ENCODE measurements around the gene GIMAP5. TPM values are rescaled to one million over a fixed set of nuclear protein-coding genes. Genes with fewer than 3 reads are reported as not detected.

Gene GIMAP5
- total RNA-seq, 4 donors from 2014 or later: 2.6 to 15.7 (median 11.2) TPM

DNA sequence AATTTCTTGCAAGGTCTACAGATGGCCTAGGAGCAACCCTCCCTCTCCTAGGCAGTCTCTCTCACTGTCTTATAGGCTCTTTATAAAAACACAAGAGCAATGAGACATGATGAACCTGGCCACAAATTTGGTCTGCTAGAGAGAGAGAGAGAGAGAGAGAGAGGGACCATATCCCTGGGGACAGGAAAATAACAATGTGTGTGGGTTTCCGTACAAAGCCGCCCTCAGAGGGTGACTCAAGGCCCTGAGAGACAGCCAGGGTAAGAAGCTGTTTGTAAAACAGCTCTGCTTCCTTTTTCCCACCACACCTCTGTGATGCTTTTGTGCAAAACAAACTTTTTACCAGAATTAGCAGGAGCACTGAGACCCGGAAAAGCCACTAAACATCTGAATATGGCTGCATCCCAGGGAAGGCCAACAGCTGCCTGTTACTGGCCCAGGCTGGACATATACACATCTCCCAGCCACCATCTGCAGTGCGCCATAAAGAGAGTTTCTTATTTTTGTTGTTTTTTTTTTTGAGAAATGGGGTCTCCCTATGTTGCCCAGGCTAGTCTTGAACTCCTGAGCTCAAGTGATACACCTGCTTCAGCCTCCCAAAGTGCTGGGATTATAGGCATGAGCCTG, 18.4 kb downstream of the GIMAP5 start:
- TF ChIP-seq POLR2AphosphoS5 (IDR thresholded peaks at IDR 0.05) (no peak), POLR2A (IDR thresholded peaks at IDR 0.05) (no peak)
- TF ChIP-seq, protein P1, sequence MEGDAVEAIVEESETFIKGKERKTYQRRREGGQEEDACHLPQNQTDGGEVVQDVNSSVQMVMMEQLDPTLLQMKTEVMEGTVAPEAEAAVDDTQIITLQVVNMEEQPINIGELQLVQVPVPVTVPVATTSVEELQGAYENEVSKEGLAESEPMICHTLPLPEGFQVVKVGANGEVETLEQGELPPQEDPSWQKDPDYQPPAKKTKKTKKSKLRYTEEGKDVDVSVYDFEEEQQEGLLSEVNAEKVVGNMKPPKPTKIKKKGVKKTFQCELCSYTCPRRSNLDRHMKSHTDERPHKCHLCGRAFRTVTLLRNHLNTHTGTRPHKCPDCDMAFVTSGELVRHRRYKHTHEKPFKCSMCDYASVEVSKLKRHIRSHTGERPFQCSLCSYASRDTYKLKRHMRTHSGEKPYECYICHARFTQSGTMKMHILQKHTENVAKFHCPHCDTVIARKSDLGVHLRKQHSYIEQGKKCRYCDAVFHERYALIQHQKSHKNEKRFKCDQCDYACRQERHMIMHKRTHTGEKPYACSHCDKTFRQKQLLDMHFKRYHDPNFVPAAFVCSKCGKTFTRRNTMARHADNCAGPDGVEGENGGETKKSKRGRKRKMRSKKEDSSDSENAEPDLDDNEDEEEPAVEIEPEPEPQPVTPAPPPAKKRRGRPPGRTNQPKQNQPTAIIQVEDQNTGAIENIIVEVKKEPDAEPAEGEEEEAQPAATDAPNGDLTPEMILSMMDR (IDR thresholded peaks at IDR 0.05): no peak
- Histone ChIP-seq H3K27me3 (no peaks in the 10 kb centered on the region), H3K4me1 (peaks cover 0 to 4% (median 0%) of the 10 kb centered on the region in 4 donors), H3K9me3 (no peaks in the 10 kb centered on the region), H3K27ac (peak overlapping the region; percentile 29 to 65 (median 46)), H3K4me3 (no peak overlapping the region), H3K36me3 (no peaks in the 10 kb centered on the region)
- 57 to 65% methylated on average over 4 of the region's 4 CpGs for WGBS, 2 donors (ENCODE audit: low coverage in 1 of 2)
- intact Hi-C loops (cut with DNase I; ENCODE audit: low total_unique reads): no loop called here
- in situ Hi-C loops (cut with MboI; ENCODE audit: low pct_ligation_motif_present in 1 of 4, low pct_unique_long_range_greater_than_20kb in 1 of 4, low sequenced_read_pairs in 3 of 4): loop anchor here in 2 of 4 donors (5.0 to 10.0 kb wide), 2 partner anchors 308 to 311 kb away; no protein-coding TSS in a partner anchor
- no peak for DNase-seq

DNA sequence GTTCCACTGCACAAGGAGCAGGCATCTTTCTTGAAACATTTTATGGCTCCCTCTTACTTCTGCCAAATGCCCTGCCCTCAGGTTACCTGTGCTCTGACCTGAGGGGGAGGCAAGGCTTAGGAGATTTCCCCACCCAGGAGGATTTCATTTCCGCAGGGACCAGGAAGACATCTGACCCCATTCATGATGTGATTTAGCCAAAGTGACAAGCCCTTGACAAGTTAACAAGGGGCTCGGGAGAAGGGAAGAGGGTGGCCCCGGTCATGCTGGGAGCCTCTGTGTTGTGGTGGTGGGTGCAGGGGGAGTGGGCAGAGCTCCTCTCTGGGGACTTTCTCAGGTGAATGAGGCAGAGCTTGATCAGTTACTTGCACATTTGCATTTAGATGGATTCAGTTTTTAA, 18.9 kb downstream of the GIMAP5 start:
- Histone ChIP-seq H3K9me3 (no peaks in the 10 kb centered on the region), H3K36me3 (no peaks in the 10 kb centered on the region), H3K27me3 (no peaks in the 10 kb centered on the region), H3K4me1 (peaks cover 0 to 4% (median 0%) of the 10 kb centered on the region in 4 donors), H3K27ac (peak overlapping the region; percentile 29 to 65 (median 46)), H3K4me3 (no peak overlapping the region)
- DNase-seq: no peak
- WGBS, 2 donors (ENCODE audit: low coverage in 1 of 2): 66% methylated on average over 3 of the region's 3 CpGs; no CpG with 5 or more reads in 1 of the 2 donors
- no peak for TF ChIP-seq POLR2AphosphoS5 (IDR thresholded peaks at IDR 0.05)
- TF ChIP-seq, protein P1 (IDR thresholded peaks at IDR 0.05): no peak
- TF ChIP-seq EP300 (IDR thresholded peaks at IDR 0.05; ENCODE audit: low read depth): no peak
- TF ChIP-seq POLR2A (IDR thresholded peaks at IDR 0.05): no peak
- in situ Hi-C loops (cut with MboI; ENCODE audit: low pct_ligation_motif_present in 1 of 4, low pct_unique_long_range_greater_than_20kb in 1 of 4, low sequenced_read_pairs in 3 of 4): loop anchor here in 2 of 4 donors (5.0 to 10.0 kb wide), 2 partner anchors 309 to 311 kb away; no protein-coding TSS in a partner anchor
- intact Hi-C loops (cut with DNase I; ENCODE audit: low total_unique reads): no loop called here

DNA sequence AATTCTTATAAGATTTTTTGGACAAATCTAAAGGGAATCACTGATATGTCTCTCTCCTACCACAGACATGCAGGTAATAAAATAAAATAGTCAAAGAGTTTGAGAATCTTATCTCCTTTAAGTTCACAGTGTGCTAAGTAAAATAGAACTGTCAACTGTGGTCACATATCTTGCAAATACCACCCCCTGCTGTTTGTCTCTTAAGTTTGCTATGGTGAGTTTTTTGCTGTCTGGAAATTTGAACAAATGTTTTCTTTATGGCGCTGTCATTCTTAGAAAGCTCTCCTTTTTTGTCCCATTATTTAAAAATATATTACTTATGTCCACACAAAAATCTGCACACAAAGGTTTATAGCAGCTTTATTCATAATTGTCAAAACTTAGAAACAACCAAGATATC, 19.6 kb downstream of the GIMAP5 start:
- Histone ChIP-seq H3K27me3 (no peaks in the 10 kb centered on the region), H3K36me3 (no peaks in the 10 kb centered on the region), H3K4me1 (peaks cover 0 to 4% (median 0%) of the 10 kb centered on the region in 4 donors), H3K27ac (peak overlapping the region in 2 of 4 donors; percentile 29 to 65), H3K4me3 (no peak overlapping the region), H3K9me3 (no peaks in the 10 kb centered on the region)
- in situ Hi-C loops (cut with MboI; ENCODE audit: low pct_ligation_motif_present in 1 of 4, low pct_unique_long_range_greater_than_20kb in 1 of 4, low sequenced_read_pairs in 3 of 4) (loop anchor here in 2 of 4 donors (5.0 to 10.0 kb wide), 2 partner anchors 310 to 312 kb away; no protein-coding TSS in a partner anchor), intact Hi-C loops (cut with DNase I; ENCODE audit: low total_unique reads) (no loop called here)
- DNase-seq: no peak
- 24 to 43% methylated on average over 1 of the region's 1 CpG for WGBS, 2 donors (ENCODE audit: low coverage in 1 of 2)
- TF ChIP-seq POLR2AphosphoS5 (IDR thresholded peaks at IDR 0.05): no peak
- TF ChIP-seq, protein P1 (IDR thresholded peaks at IDR 0.05): peak in 4 of 5 experiments; percentile 40 to 53 (median 44)

DNA sequence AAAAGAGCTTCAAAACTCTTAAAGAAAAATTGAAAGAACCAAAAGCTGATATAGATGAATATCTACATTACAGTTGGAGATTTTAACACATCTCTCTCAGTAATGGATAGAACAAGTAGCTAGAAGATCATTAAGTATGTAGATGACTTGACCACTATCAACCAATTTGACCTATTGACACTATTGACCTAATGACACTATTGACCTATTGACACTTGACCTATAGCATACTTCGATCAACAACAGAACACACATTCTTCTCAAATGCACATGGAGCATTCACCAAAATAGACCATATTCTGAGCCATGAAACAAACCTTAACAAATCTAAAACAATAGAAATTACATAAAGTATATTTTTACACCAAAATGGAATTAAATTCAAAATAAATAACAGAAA, 22.3 kb downstream of the GIMAP5 start:
- 77% methylated on average over 1 of the region's 1 CpG; no CpG with 5 or more reads in 1 of the 2 donors for WGBS, 2 donors (ENCODE audit: low coverage in 1 of 2)
- no peak for DNase-seq
- H3K36me3 ChIP-seq: no peaks in the 10 kb centered on the region
- H3K27me3 ChIP-seq: no peaks in the 10 kb centered on the region
- H3K9me3 ChIP-seq: no peaks in the 10 kb centered on the region
- H3K27ac ChIP-seq: no peak overlapping the region
- intact Hi-C loops (cut with DNase I; ENCODE audit: low total_unique reads): no loop called here
- H3K4me1 ChIP-seq: peaks cover 0 to 4% (median 0%) of the 10 kb centered on the region in 4 donors
- no peak overlapping the region for H3K4me3 ChIP-seq
- in situ Hi-C loops (cut with MboI; ENCODE audit: low pct_ligation_motif_present in 1 of 4, low pct_unique_long_range_greater_than_20kb in 1 of 4, low sequenced_read_pairs in 3 of 4): loop anchor here in 2 of 4 donors (5.0 to 10.0 kb wide), 2 partner anchors 312 to 315 kb away; no protein-coding TSS in a partner anchor
- TF ChIP-seq, protein P1 (IDR thresholded peaks at IDR 0.05): no peak
- TF ChIP-seq EP300 (IDR thresholded peaks at IDR 0.05; ENCODE audit: low read depth) (no peak), POLR2AphosphoS5 (IDR thresholded peaks at IDR 0.05) (no peak), POLR2A (IDR thresholded peaks at IDR 0.05) (no peak)
